ENCODE measurements around the gene MAP4K3. TPM values are rescaled to one million over a fixed set of nuclear protein-coding genes. Genes with fewer than 3 reads are reported as not detected.

The MAP4K3 gene
- total and polyA plus RNA-seq, 9 of the 15 experiments (the other 6 are each of a cell fraction or from before 2014, with no cell fraction given): 3.1 to 30.0 (median 16.9) TPM

- intact Hi-C loops (cut with micrococcal nuclease): no loop called here
Observed at GRCh38 chr2:39350658-39351057, 86.4 kb downstream of the MAP4K3 start.

More at GRCh38 chr2:39350658-39351057, 86.4 kb downstream of the MAP4K3 start:
- H3K9ac ChIP-seq (ENCODE audit: insufficient read depth in 1 of 2, low read depth in 2 of 2, low read length in 2 of 2): no peak overlapping the region
- H3K79me2 ChIP-seq (ENCODE audit: control insufficient read depth, insufficient read depth, low read length): no peaks in the 10 kb centered on the region
- no peak overlapping the region for H2AFZ ChIP-seq (ENCODE audit: low read depth, low read length)
- peaks cover 6% of the 10 kb centered on the region; the same call in 1 of the 3 replicates for H3K36me3 ChIP-seq (ENCODE audit: control insufficient read depth, insufficient read depth, low read length)
- ChIA-PET CTCF (ENCODE audit: low intra/inter-chr PET ratio) (no interaction called here), POLR2A (no interaction called here)
- no peak overlapping the region for H3K27ac ChIP-seq (ENCODE audit: extremely low read depth, low read depth, low read length)
- H3K27me3 ChIP-seq (ENCODE audit: control insufficient read depth in 2 of 2, insufficient read depth in 2 of 2, low read length in 2 of 2): no peaks in the 10 kb centered on the region
- H4K20me1 ChIP-seq (replicated peaks; ENCODE audit: control insufficient read depth, insufficient read depth, low read length): no peaks in the 10 kb centered on the region
- H3K4me3 ChIP-seq: no peak overlapping the region
- H3K4me2 ChIP-seq (ENCODE audit: insufficient read depth, low read length): no peak overlapping the region
- DNase-seq (ENCODE audit: extremely low read depth in 1 of 4, low spot score in 3 of 4) (no peak), ATAC-seq (no peak), FAIRE-seq (no peak)
- no peaks in the 10 kb centered on the region for H3K4me1 ChIP-seq (replicated peaks in 1 of 2; ENCODE audit: control insufficient read depth in 2 of 2, insufficient read depth in 2 of 2, low read length in 2 of 2)
- in situ Hi-C loops (cut with MboI): no loop called here
- H3K9me1 ChIP-seq (ENCODE audit: control insufficient read depth, insufficient read depth, low read length): no peaks in the 10 kb centered on the region
- H3K9me3 ChIP-seq (replicated peaks; ENCODE audit: control insufficient read depth, insufficient read depth, low read depth, low read length): no peaks in the 10 kb centered on the region
- BruUV-seq (replicated peaks): no TSS peak
- no peak for TF ChIP-seq KAT7 (CRISPR knock-in tag; IDR thresholded peaks at IDR 0.05; ENCODE audit: borderline replicate concordance)
- TF ChIP-seq ETV5 (CRISPR knock-in tag; IDR thresholded peaks at IDR 0.05; ENCODE audit: low read depth): no peak
- no peak for TF ChIP-seq GTF2E2 (tag; IDR thresholded peaks at IDR 0.05)
- no peak for TF ChIP-seq ARID1B (IDR thresholded peaks at IDR 0.05)
- TF ChIP-seq ZNF140 (CRISPR knock-in tag; IDR thresholded peaks at IDR 0.05): no peak
- no peak for TF ChIP-seq TAF7 (tag; IDR thresholded peaks at IDR 0.05)
- no peak for TF ChIP-seq GTF2F1 (IDR thresholded peaks at IDR 0.05; ENCODE audit: low read depth, low read length)
- TF ChIP-seq STAT5B (CRISPR knock-in tag; IDR thresholded peaks at IDR 0.05): no peak
- TF ChIP-seq KLF6 (CRISPR knock-in tag; IDR thresholded peaks at IDR 0.05; ENCODE audit: borderline replicate concordance): no peak
- TF ChIP-seq RAD21 (CRISPR knock-in tag; conservative IDR thresholded peaks at IDR 0.05 in 1 of 2, IDR thresholded peaks at IDR 0.05 in 1 of 2): no peak
- no peak for TF ChIP-seq ADNP (tag; IDR thresholded peaks at IDR 0.05)
- TF ChIP-seq ATF6 (CRISPR knock-in tag; IDR thresholded peaks at IDR 0.05): no peak
- TF ChIP-seq E2F5 (CRISPR knock-in tag; IDR thresholded peaks at IDR 0.05): no peak
- no peak for TF ChIP-seq ZNF511 (CRISPR knock-in tag; IDR thresholded peaks at IDR 0.05)
- TF ChIP-seq MEIS2 (IDR thresholded peaks at IDR 0.05; ENCODE audit: partially characterized antibody): no peak
- TF ChIP-seq MCM2 (IDR thresholded peaks at IDR 0.05; ENCODE audit: low read depth): no peak
- WGBS (ENCODE audit: insufficient coverage, low coverage, missing lambda C conversion rate): 65% methylated on average over 3 of the region's 3 CpGs
